K562 (cell line): ENCODE results near the gene CBX4. TPM values are rescaled to one million over a fixed set of nuclear protein-coding genes. Genes with fewer than 3 reads are reported as not detected.

Source experiments
- FOXK2 ChIP-seq, 2 experiments: fragments of 450-650 bp; IDR thresholded peaks in 1 of 2; conservative IDR thresholded peaks in 1 of 2; 2 replicates each; pipeline ENCODE4 v1.6.1; 2016; ENCODE audit warnings: low read depth in 2 of 2, mild to moderate bottlenecking in 1 of 2
- PCBP1 ChIP-seq: fragments of 200-400 bp; formaldehyde crosslinking; IDR thresholded peaks from 2 replicates; pipeline ENCODE4 v1.6.1; 2018; ENCODE audit warnings: mild to moderate bottlenecking, low read depth, low read length; ENCODE audit not compliant: poor library complexity, severe bottlenecking
- POLR2A ChIP-seq: fragments of 450-650 bp; conservative IDR thresholded peaks from 2 replicates; pipeline ENCODE4 v1.6.1; 2016
- SAFB ChIP-seq: fragments of 200-400 bp; formaldehyde crosslinking; IDR thresholded peaks from 2 replicates; pipeline ENCODE4 v1.6.1; 2017; ENCODE audit warnings: low read depth, low read length, borderline replicate concordance
- SMAD4 ChIP-seq: fragments of 250-450 bp; sonication (Bioruptor Pico); conservative IDR thresholded peaks from 2 replicates; pipeline ENCODE4 v1.8.0; 2021; ENCODE audit warnings: inconsistent platforms, mild to moderate bottlenecking, moderate library complexity
- TCF7L2 ChIP-seq: fragments of 150-350 bp; IDR thresholded peaks from 2 replicates; pipeline ENCODE4 v1.6.1; 2016; ENCODE audit warnings: low read depth, mild to moderate bottlenecking, low read length, moderate library complexity
- ZNF584 ChIP-seq: fragments of 200-800 bp; sonication (Bioruptor generic); IDR thresholded peaks from 2 replicates; pipeline ENCODE4 v1.6.1; 2016; ENCODE audit warnings: low read depth, mild to moderate bottlenecking, missing genetic modification characterization, missing compliant biosample characterization
- ZNF699 ChIP-seq: fragments of 250-450 bp; sonication (Bioruptor Pico); IDR thresholded peaks from 2 replicates; pipeline ENCODE4 v1.8.0; 2021; ENCODE audit warnings: mild to moderate bottlenecking, moderate library complexity; ENCODE audit not compliant: insufficient replicate concordance
- ZNF717 ChIP-seq: fragments of 250-450 bp; sonication (Bioruptor Pico); IDR thresholded peaks from 2 replicates; pipeline ENCODE4 v1.5.0; 2021
- polyA plus RNA-seq, 8 experiments: library from polyadenylated mRNA; depleted of rRNA in 4 of 8; stranded (reverse) in 5 of 8; unstranded in 3 of 8; fragments of >200 nt; fragmentation: Nextera tagmentation in 2 of 8; fragmentation: Illumina TruSeq in 1 of 8; extraction: Ambion mirVana in 2 of 8; extraction: Trizol in 1 of 8; gene quantifications; 2 replicates each; pipeline versions ENCODE4 v1.2.1 to v1.2.3, GENCODE V29; 2011 to 2014; ENCODE audit warnings: inconsistent platforms in 1 of 8, missing spikeins in 1 of 8
- total RNA-seq, 7 experiments: library from RNA; depleted of rRNA in 6 of 7; stranded (reverse); fragments of >200 nt in 6 of 7; fragmentation: Illumina TruSeq in 2 of 7; extraction: Trizol in 2 of 7; gene quantifications; 2 replicates each; pipeline versions ENCODE4 v1.2.1 to v1.2.3, GENCODE V29; 2011 to 2021; ENCODE audit warnings: low replicate concordance in 1 of 7
- TF ChIP-seq, protein P1 (sequence below): sonication (generic); formaldehyde crosslinking; IDR thresholded peaks from 2 replicates; pipeline ENCODE4 v1.8.1; 2023; ENCODE audit warnings: mild to moderate bottlenecking, missing genetic modification reagents
- TF ChIP-seq, protein P2 (sequence below): fragments of 450-650 bp; formaldehyde crosslinking; conservative IDR thresholded peaks from 2 replicates; pipeline ENCODE4 v1.4.0; 2022; ENCODE audit warnings: mild to moderate bottlenecking, missing genetic modification characterization
- TF ChIP-seq, protein P3 (sequence below): fragments of 200-400 bp; formaldehyde crosslinking; IDR thresholded peaks from 2 replicates; pipeline ENCODE4 v1.6.1; 2017; ENCODE audit warnings: mild to moderate bottlenecking, low read depth, low read length, moderate library complexity
- TF ChIP-seq, protein P4 (sequence below): fragments of 450-650 bp; IDR thresholded peaks from 2 replicates; pipeline ENCODE4 v1.7.1; 2018; ENCODE audit warnings: mild to moderate bottlenecking, low read depth; ENCODE audit not compliant: partially characterized antibody
- TF ChIP-seq, protein P5 (sequence below), 2 experiments: fragments of 450-650 bp in 1 of 2; sonication (generic) in 1 of 2; formaldehyde crosslinking in 1 of 2; IDR thresholded peaks in 1 of 2; conservative IDR thresholded peaks in 1 of 2; 2 replicates each; pipeline versions ENCODE4 v1.6.1 to v1.8.1; 2016 to 2023; ENCODE audit warnings: mild to moderate bottlenecking in 2 of 2, moderate library complexity in 2 of 2, inconsistent platforms in 1 of 2, missing genetic modification reagents in 1 of 2

CBX4 gene
- total and polyA plus RNA-seq, 9 of the 15 experiments (the other 6 are each of a cell fraction or from before 2014, with no cell fraction given): 0.98 to 50.5 (median 10.0) TPM

DNA sequence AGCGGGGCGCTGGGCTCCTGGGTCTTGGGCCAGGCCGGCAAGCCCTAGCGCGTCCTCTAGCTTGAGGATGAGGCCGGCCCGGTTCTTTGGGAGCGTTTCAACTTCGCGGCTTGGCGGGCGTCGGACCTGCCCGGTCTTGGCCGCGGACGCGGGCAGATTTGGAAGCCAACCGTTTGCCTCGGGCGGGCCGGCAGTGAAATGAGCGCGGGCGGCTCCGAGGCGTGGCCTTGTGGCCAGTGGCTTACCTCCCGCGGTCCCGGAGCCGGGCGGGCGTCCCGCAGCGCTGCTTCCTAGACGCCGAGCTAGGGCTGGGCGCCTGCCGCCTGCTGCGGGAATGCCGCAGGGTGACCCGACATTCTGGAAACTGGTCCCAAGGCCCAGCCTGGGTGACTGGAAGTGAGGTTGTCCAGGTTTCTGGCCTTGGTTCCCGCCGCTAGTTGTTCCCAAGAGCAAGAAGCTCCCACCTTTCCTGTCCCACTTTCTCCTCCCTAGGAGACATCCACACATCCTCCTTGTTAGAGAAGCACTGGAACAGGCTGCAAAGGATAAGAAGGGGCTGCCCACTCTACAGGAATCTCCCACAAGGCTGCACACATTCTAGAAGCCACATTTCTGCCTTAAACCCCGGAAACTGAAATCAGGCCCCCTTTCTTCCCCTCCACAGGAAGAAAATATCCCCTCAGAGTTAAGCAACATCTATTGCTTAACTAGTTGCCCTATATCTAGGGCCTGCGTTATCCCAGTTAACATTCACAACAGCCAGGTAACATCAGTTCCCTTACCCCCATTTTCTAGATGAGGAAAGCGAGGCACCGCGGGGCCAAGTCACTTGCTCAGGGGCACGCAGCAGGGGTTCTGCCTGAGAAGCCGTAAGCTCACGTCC lies 37.8 kb downstream of the CBX4 start (continued):
- TF ChIP-seq, protein P1, sequence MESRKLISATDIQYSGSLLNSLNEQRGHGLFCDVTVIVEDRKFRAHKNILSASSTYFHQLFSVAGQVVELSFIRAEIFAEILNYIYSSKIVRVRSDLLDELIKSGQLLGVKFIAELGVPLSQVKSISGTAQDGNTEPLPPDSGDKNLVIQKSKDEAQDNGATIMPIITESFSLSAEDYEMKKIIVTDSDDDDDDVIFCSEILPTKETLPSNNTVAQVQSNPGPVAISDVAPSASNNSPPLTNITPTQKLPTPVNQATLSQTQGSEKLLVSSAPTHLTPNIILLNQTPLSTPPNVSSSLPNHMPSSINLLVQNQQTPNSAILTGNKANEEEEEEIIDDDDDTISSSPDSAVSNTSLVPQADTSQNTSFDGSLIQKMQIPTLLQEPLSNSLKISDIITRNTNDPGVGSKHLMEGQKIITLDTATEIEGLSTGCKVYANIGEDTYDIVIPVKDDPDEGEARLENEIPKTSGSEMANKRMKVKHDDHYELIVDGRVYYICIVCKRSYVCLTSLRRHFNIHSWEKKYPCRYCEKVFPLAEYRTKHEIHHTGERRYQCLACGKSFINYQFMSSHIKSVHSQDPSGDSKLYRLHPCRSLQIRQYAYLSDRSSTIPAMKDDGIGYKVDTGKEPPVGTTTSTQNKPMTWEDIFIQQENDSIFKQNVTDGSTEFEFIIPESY (CRISPR knock-in tag): peak; percentile 94
- TF ChIP-seq FOXK2 (conservative IDR thresholded peaks at IDR 0.05 in 1 of 2, IDR thresholded peaks at IDR 0.05 in 1 of 2; ENCODE audit: low read depth in 2 of 2) (no peak), SMAD4 (CRISPR knock-in tag) (no peak), SAFB (no peak), ZNF699 (CRISPR knock-in tag) (no peak), TCF7L2 (no peak), ZNF717 (CRISPR knock-in tag) (no peak), POLR2A (no peak), PCBP1 (peak; percentile 37), ZNF584 (CRISPR knock-in tag) (no peak)
- TF ChIP-seq, protein P2, sequence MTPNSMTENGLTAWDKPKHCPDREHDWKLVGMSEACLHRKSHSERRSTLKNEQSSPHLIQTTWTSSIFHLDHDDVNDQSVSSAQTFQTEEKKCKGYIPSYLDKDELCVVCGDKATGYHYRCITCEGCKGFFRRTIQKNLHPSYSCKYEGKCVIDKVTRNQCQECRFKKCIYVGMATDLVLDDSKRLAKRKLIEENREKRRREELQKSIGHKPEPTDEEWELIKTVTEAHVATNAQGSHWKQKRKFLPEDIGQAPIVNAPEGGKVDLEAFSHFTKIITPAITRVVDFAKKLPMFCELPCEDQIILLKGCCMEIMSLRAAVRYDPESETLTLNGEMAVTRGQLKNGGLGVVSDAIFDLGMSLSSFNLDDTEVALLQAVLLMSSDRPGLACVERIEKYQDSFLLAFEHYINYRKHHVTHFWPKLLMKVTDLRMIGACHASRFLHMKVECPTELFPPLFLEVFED: no peak
- TF ChIP-seq, protein P3, sequence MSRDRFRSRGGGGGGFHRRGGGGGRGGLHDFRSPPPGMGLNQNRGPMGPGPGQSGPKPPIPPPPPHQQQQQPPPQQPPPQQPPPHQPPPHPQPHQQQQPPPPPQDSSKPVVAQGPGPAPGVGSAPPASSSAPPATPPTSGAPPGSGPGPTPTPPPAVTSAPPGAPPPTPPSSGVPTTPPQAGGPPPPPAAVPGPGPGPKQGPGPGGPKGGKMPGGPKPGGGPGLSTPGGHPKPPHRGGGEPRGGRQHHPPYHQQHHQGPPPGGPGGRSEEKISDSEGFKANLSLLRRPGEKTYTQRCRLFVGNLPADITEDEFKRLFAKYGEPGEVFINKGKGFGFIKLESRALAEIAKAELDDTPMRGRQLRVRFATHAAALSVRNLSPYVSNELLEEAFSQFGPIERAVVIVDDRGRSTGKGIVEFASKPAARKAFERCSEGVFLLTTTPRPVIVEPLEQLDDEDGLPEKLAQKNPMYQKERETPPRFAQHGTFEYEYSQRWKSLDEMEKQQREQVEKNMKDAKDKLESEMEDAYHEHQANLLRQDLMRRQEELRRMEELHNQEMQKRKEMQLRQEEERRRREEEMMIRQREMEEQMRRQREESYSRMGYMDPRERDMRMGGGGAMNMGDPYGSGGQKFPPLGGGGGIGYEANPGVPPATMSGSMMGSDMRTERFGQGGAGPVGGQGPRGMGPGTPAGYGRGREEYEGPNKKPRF: no peak
- TF ChIP-seq, protein P4, sequence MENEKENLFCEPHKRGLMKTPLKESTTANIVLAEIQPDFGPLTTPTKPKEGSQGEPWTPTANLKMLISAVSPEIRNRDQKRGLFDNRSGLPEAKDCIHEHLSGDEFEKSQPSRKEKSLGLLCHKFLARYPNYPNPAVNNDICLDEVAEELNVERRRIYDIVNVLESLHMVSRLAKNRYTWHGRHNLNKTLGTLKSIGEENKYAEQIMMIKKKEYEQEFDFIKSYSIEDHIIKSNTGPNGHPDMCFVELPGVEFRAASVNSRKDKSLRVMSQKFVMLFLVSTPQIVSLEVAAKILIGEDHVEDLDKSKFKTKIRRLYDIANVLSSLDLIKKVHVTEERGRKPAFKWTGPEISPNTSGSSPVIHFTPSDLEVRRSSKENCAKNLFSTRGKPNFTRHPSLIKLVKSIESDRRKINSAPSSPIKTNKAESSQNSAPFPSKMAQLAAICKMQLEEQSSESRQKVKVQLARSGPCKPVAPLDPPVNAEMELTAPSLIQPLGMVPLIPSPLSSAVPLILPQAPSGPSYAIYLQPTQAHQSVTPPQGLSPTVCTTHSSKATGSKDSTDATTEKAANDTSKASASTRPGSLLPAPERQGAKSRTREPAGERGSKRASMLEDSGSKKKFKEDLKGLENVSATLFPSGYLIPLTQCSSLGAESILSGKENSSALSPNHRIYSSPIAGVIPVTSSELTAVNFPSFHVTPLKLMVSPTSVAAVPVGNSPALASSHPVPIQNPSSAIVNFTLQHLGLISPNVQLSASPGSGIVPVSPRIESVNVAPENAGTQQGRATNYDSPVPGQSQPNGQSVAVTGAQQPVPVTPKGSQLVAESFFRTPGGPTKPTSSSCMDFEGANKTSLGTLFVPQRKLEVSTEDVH: no peak
- TF ChIP-seq, protein P5, sequence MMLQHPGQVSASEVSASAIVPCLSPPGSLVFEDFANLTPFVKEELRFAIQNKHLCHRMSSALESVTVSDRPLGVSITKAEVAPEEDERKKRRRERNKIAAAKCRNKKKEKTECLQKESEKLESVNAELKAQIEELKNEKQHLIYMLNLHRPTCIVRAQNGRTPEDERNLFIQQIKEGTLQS (IDR thresholded peaks at IDR 0.05): no peak
- TF ChIP-seq, protein P5 (CRISPR knock-in tag; conservative IDR thresholded peaks at IDR 0.05): no peak
